ENCODE results near the gene LMF1. TPM values are rescaled to one million over a fixed set of nuclear protein-coding genes. Genes with fewer than 3 reads are reported as not detected.

Gene LMF1
- polyA plus RNA-seq, 1 donor from 2014 or later: 16.2 TPM

DNA sequence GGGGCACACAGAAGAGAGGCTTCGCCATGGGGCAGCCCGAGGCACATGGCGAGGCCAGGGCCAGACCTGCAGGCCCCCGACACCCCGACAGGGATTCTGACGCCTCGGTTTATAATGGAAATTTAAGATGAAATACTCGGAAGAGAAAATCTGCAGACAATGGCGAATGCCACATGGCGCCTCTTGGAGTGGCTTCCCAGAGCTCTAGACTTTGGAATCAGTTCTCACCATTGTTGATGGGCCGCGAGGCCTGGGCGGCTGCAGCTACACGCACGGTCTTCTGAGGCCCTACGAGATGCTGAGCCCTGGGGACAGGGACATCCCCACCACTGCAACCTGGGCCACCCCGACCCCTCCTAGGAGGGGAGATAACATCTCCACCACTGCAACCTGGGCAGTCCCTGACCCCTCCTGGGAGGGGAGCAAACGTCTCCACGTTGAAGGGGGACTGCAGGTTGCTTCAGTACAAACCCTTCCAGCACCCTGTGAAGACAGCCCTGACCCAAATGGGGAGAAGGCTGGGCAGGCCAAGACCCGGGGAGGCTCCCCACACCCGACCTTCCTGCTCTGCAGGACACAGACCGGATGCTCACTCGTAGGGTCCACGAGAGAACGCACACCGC lies 56.9 kb downstream of the LMF1 start:
- Histone ChIP-seq H3K27ac (ENCODE audit: low read length) (no peak overlapping the region), H3K4me3 (ENCODE audit: low read length) (no peak overlapping the region), H3K9me2 (ENCODE audit: insufficient read depth, low read length) (no peaks in the 10 kb centered on the region), H3F3A (ENCODE audit: insufficient read depth, low read length, poor library complexity, severe bottlenecking) (no peaks in the 10 kb centered on the region), H3K36me3 (ENCODE audit: insufficient read depth, low read length) (no peaks in the 10 kb centered on the region), H2AFZ (ENCODE audit: low read depth, low read length) (no peak overlapping the region), H3K9me3 (ENCODE audit: low read length) (no peaks in the 10 kb centered on the region), H4K20me1 (ENCODE audit: insufficient read depth) (no peaks in the 10 kb centered on the region), H3K79me2 (replicated peaks; ENCODE audit: insufficient read depth, low read length) (no peaks in the 10 kb centered on the region), H3K27me3 (ENCODE audit: insufficient read depth, low read depth, low read length) (no peaks in the 10 kb centered on the region), H3K4me2 (ENCODE audit: low read length) (no peak overlapping the region), H3K9ac (ENCODE audit: low read length) (no peak overlapping the region)
- TF ChIP-seq EZH2 (IDR thresholded peaks at IDR 0.05; ENCODE audit: borderline replicate concordance, insufficient read depth, low read length, poor library complexity, severe bottlenecking): no peak
- TF ChIP-seq, protein P1, sequence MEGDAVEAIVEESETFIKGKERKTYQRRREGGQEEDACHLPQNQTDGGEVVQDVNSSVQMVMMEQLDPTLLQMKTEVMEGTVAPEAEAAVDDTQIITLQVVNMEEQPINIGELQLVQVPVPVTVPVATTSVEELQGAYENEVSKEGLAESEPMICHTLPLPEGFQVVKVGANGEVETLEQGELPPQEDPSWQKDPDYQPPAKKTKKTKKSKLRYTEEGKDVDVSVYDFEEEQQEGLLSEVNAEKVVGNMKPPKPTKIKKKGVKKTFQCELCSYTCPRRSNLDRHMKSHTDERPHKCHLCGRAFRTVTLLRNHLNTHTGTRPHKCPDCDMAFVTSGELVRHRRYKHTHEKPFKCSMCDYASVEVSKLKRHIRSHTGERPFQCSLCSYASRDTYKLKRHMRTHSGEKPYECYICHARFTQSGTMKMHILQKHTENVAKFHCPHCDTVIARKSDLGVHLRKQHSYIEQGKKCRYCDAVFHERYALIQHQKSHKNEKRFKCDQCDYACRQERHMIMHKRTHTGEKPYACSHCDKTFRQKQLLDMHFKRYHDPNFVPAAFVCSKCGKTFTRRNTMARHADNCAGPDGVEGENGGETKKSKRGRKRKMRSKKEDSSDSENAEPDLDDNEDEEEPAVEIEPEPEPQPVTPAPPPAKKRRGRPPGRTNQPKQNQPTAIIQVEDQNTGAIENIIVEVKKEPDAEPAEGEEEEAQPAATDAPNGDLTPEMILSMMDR (IDR thresholded peaks at IDR 0.05; ENCODE audit: poor library complexity, severe bottlenecking): no peak
- no peak for TF ChIP-seq SMC3 (conservative IDR thresholded peaks at IDR 0.05; ENCODE audit: poor library complexity)
- TF ChIP-seq RAD21 (conservative IDR thresholded peaks at IDR 0.05): no peak
- TF ChIP-seq, protein P2, sequence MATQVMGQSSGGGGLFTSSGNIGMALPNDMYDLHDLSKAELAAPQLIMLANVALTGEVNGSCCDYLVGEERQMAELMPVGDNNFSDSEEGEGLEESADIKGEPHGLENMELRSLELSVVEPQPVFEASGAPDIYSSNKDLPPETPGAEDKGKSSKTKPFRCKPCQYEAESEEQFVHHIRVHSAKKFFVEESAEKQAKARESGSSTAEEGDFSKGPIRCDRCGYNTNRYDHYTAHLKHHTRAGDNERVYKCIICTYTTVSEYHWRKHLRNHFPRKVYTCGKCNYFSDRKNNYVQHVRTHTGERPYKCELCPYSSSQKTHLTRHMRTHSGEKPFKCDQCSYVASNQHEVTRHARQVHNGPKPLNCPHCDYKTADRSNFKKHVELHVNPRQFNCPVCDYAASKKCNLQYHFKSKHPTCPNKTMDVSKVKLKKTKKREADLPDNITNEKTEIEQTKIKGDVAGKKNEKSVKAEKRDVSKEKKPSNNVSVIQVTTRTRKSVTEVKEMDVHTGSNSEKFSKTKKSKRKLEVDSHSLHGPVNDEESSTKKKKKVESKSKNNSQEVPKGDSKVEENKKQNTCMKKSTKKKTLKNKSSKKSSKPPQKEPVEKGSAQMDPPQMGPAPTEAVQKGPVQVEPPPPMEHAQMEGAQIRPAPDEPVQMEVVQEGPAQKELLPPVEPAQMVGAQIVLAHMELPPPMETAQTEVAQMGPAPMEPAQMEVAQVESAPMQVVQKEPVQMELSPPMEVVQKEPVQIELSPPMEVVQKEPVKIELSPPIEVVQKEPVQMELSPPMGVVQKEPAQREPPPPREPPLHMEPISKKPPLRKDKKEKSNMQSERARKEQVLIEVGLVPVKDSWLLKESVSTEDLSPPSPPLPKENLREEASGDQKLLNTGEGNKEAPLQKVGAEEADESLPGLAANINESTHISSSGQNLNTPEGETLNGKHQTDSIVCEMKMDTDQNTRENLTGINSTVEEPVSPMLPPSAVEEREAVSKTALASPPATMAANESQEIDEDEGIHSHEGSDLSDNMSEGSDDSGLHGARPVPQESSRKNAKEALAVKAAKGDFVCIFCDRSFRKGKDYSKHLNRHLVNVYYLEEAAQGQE (IDR thresholded peaks at IDR 0.05; ENCODE audit: borderline replicate concordance): no peak
- TF ChIP-seq MXI1 (conservative IDR thresholded peaks at IDR 0.05; ENCODE audit: poor library complexity, severe bottlenecking): no peak
- TF ChIP-seq POLR2AphosphoS5 (IDR thresholded peaks at IDR 0.05): no peak
- TF ChIP-seq TAF1 (IDR thresholded peaks at IDR 0.05; ENCODE audit: low read depth): no peak
- TF ChIP-seq EP300 (conservative IDR thresholded peaks at IDR 0.05; ENCODE audit: poor library complexity, severe bottlenecking): no peak

DNA sequence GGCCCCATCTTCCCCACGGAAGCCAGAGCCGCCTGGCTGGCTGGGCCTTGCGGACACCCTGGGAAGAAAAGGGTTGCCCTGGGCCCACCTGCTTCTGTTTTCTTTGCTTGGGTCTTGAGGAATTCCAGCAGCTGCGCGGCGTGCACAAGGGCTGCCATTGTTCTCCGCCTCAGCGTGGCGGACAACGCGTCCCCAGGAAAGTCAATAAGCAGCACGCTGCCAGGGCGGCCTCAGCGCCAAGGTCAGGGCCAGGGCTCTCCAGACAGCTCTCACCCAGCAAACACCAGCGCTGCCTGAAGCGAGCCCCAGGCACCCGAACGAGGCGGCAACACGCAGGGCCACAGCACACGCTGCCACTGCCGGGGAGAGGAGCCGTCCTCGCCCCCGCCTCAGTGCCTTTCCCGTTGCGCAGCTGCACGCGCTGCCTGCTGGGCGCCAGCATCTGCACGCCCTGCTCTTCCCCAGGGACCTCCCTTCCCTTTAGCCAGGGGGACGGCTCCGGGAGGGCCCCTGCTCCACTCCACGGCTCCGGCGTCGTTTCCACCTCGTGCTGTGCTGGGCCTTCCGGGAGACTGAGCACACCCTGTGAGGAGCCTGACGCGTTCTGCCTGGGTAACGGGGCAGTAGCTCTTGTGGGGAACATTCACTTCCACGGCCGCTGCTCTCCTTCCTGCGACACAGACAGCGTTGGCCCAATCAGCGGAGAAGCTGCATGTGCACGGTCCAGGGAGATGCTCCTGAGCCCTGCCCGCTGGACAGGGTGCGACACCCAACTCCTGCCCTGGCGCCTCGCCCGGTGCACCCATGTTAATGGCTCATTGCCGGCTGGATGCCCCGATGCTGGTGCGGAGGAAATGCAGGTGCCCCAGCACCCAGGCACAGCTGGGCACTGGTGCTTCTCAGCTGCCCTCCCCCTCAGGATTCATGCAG lies 57.8 kb downstream of the LMF1 start:
- no peaks in the 10 kb centered on the region for H3K79me2 ChIP-seq (replicated peaks; ENCODE audit: insufficient read depth, low read length)

More for the DNA sequence above, 57.8 kb downstream of the LMF1 start:
- Histone ChIP-seq H3K9me3 (ENCODE audit: low read length) (no peaks in the 10 kb centered on the region), H3F3A (ENCODE audit: insufficient read depth, low read length, poor library complexity, severe bottlenecking) (no peaks in the 10 kb centered on the region), H3K4me2 (ENCODE audit: low read length) (no peak overlapping the region), H3K36me3 (ENCODE audit: insufficient read depth, low read length) (no peaks in the 10 kb centered on the region), H4K20me1 (ENCODE audit: insufficient read depth) (no peaks in the 10 kb centered on the region), H3K27ac (ENCODE audit: low read length) (no peak overlapping the region), H3K9me2 (ENCODE audit: insufficient read depth, low read length) (no peaks in the 10 kb centered on the region), H3K9ac (ENCODE audit: low read length) (no peak overlapping the region), H3K4me3 (ENCODE audit: low read length) (no peak overlapping the region), H3K27me3 (ENCODE audit: insufficient read depth, low read depth, low read length) (no peaks in the 10 kb centered on the region), H2AFZ (ENCODE audit: low read depth, low read length) (no peak overlapping the region)
- TF ChIP-seq POLR2AphosphoS5 (IDR thresholded peaks at IDR 0.05) (no peak), TAF1 (IDR thresholded peaks at IDR 0.05; ENCODE audit: low read depth) (no peak)
- TF ChIP-seq, protein P1 (IDR thresholded peaks at IDR 0.05; ENCODE audit: poor library complexity, severe bottlenecking): no peak

Measured in neural cell (in vitro differentiated cells).